Measurements from ENCODE around the gene HSPBAP1. TPM values are rescaled to one million over a fixed set of nuclear protein-coding genes. Genes with fewer than 3 reads are reported as not detected.

Gene HSPBAP1
- total RNA-seq, 1 experiment from 2014 or later, result 9.8 TPM

- no peaks in the 10 kb centered on the region for H3K9me3 ChIP-seq (ENCODE audit: control insufficient read depth, low read depth, low read length)
- no peaks in the 10 kb centered on the region for H3K23me2 ChIP-seq (ENCODE audit: insufficient read length, low read depth, low read length, poor library complexity, severe bottlenecking)
- H4K8ac ChIP-seq (replicated peaks; ENCODE audit: insufficient read length, low read depth, low read length), result no peak overlapping the region
- TF ChIP-seq CTCF (conservative IDR thresholded peaks at IDR 0.05), result no peak
- H3K23ac ChIP-seq (ENCODE audit: insufficient read length, low read depth, low read length), result no peak overlapping the region
- Mint-ChIP-seq H3K27me3 (ENCODE audit: low read depth) (no peaks in the 10 kb centered on the region), H3K9me3 (no peaks in the 10 kb centered on the region), H3K27ac (peak overlapping the region; percentile 33 to 98 (median 78); a peak in 6 of 7 replicates), H3K4me3 (peak overlapping the region in 1 of 2 experiments; percentile 12; a peak in 3 of 5 replicates), H3K4me1 (peaks cover 15 to 32% of the 10 kb centered on the region in 2 experiments), H3K36me3 (ENCODE audit: insufficient read depth in 1 of 3, low read depth in 3 of 3) (no peaks in the 10 kb centered on the region)
- no peaks in the 10 kb centered on the region for H3K79me1 ChIP-seq (ENCODE audit: insufficient read depth, low read depth, low read length, poor library complexity, severe bottlenecking)
- H3K9ac ChIP-seq (ENCODE audit: extremely low read depth, insufficient read length, low read length), result no peak overlapping the region
- no peak overlapping the region for H2BK20ac ChIP-seq (ENCODE audit: low read depth, low read length, poor library complexity, severe bottlenecking)
- no peak overlapping the region for H4K91ac ChIP-seq (ENCODE audit: insufficient read length, low read depth, low read length)
- no peak overlapping the region for H3K18ac ChIP-seq (ENCODE audit: insufficient read length, low read depth, low read length)
- H3K4me1 ChIP-seq (ENCODE audit: insufficient read depth, low read length), result no peaks in the 10 kb centered on the region; the same call in 1 of the 2 replicates
- no peak overlapping the region for H3K27ac ChIP-seq (ENCODE audit: insufficient read length, low read depth, low read length)
- no CpG with 5 or more reads among the region's 3 CpGs for WGBS (ENCODE audit: extremely low coverage, insufficient read length, low lambda C conversion rate)
- no peak overlapping the region for H3T11ph ChIP-seq (ENCODE audit: low read length)
- H3K4me2 ChIP-seq (ENCODE audit: insufficient read depth, insufficient read length, low read length), result no peak overlapping the region
- no peak overlapping the region for H2BK12ac ChIP-seq (ENCODE audit: insufficient read length, low read depth, low read length)
- H2AK5ac ChIP-seq (ENCODE audit: insufficient read length, low read length), result no peak overlapping the region
- no peak overlapping the region for H2BK5ac ChIP-seq (ENCODE audit: insufficient read length, low read length)
- no peak overlapping the region for H2AFZ ChIP-seq (ENCODE audit: low read length)
- no peak overlapping the region for H2BK15ac ChIP-seq (ENCODE audit: low read depth, low read length)
- H4K5ac ChIP-seq (ENCODE audit: insufficient read length, low read depth, low read length), result no peak overlapping the region
- H3K4ac ChIP-seq (ENCODE audit: low read depth, low read length), result no peak overlapping the region
- H3K79me2 ChIP-seq (ENCODE audit: insufficient read depth, low read length), result no peaks in the 10 kb centered on the region
- H4K20me1 ChIP-seq (ENCODE audit: control insufficient read depth, insufficient read depth, insufficient read length), result no peaks in the 10 kb centered on the region
- no peak overlapping the region for H3K14ac ChIP-seq (ENCODE audit: insufficient read depth, low read length)
- DNase-seq, result peak; percentile 49
- H2BK120ac ChIP-seq (ENCODE audit: low read depth, low read length, poor library complexity, severe bottlenecking), result no peak overlapping the region
- no peaks in the 10 kb centered on the region for H3K27me3 ChIP-seq (ENCODE audit: insufficient read depth, low read length)
- H3K56ac ChIP-seq (ENCODE audit: insufficient read length, low read depth, low read length), result no peak overlapping the region
These were observed 33.0 kb downstream of the HSPBAP1 start for GRCh38 chr3:122760453-122761271.

All from H9 (cell line).